NT2/D1 (cell line): ENCODE results near the gene RAB31.

Experiments
- SUZ12 ChIP-seq: IDR thresholded peaks from 2 replicates; pipeline ENCODE4 v1.6.1; 2011; ENCODE audit not compliant: insufficient read length, insufficient read depth; ENCODE audit errors: extremely low read depth
- YY1 ChIP-seq: IDR thresholded peaks from 2 replicates; pipeline ENCODE4 v1.6.1; 2011; ENCODE audit not compliant: insufficient read length, insufficient read depth
- ZNF274 ChIP-seq: IDR thresholded peaks from 2 replicates; pipeline ENCODE4 v1.6.1; 2011; ENCODE audit warnings: mild to moderate bottlenecking, low read depth, low read length

GRCh38 chr18:9796935-9797549, 88.9 kb downstream of the RAB31 start:
- no peak for TF ChIP-seq YY1
- TF ChIP-seq ZNF274: no peak
- TF ChIP-seq SUZ12: no peak
